ENCODE results near the gene INPP5A.

GRCh38 chr10:132555648-132556575 is 18.3 kb downstream of the INPP5A start:
- TF ChIP-seq POLR2AphosphoS5 (IDR thresholded peaks at IDR 0.05; ENCODE audit: low read length) (no peak), POLR2A (IDR thresholded peaks at IDR 0.05; ENCODE audit: low read depth, low read length) (no peak), RFX5 (IDR thresholded peaks at IDR 0.05; ENCODE audit: low read depth, low read length) (no peak), JUNB (IDR thresholded peaks at IDR 0.05) (no peak), NBN (IDR thresholded peaks at IDR 0.05) (no peak), BCL11A (IDR thresholded peaks at IDR 0.05; ENCODE audit: low read depth, low read length) (no peak), CEBPZ (IDR thresholded peaks at IDR 0.05; ENCODE audit: low read depth, low read length) (no peak), REST (IDR thresholded peaks at IDR 0.05; ENCODE audit: low read depth, low read length) (no peak), YY1 (IDR thresholded peaks at IDR 0.05; ENCODE audit: low read depth, low read length) (no peak), CTCF (IDR thresholded peaks at IDR 0.05 in 2 of 3, conservative IDR thresholded peaks at IDR 0.05 in 1 of 3; ENCODE audit: control insufficient read depth in 2 of 3, extremely low read depth in 1 of 3, insufficient read depth in 1 of 3, low read depth in 3 of 3, low read length in 3 of 3) (no peak), CEBPB (IDR thresholded peaks at IDR 0.05; ENCODE audit: borderline replicate concordance in 1 of 2, low read depth in 2 of 2, low read length in 2 of 2) (no peak), SUPT20H (IDR thresholded peaks at IDR 0.05; ENCODE audit: borderline replicate concordance, control insufficient read depth, low read depth, low read length) (no peak)

Data from GM12878 (cell line).